ENCODE results near the gene PABPN1L. TPM values are rescaled to one million over a fixed set of nuclear protein-coding genes. Genes with fewer than 3 reads are reported as not detected.

PABPN1L gene
- total RNA-seq, 1 donor from 2014 or later: not detected

DNA sequence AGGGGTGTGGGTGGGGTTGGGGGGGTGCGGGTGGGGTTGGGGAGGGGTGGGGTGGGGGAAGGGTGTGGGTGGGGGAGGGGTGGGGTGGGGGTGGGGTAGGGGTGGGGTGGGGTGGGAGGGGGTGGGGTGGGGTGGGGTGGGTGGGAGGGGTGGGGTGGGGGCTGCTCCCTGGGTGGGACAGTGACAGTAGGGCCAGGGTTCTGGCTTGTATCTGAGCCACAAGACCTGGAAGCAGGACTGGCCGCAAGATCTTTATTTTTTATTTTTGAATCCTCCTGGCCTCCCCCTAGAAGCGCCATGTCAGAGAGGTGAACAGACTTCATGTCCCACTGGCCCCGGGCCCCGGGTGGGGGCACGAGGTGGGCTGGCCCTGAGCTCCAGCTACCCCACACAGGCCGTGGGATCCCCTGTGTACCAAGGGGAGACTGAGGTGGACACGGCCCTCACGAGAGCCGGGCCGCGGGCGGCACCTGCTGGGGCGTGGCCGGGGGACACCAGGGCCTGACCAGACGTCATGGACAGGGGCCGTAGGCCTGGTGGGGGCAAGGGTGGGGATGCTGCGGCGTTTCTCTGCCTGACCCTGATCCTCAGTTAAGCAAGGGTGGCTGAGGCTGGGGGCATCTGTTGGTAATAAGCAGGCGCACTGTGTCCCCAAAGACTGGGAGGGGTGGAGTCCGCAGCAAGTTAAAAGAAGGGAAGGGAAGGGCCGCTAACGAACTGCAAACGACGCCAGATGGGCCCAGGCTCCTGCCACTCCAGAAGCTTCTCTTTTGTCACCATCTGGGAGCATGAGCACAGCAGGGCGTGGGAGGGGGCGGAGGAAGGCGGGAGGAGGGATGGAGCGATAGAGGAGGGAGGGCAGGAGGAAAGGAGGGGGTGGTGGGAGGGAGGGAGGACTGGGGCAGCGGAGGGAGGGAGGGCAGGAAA lies 22.3 kb upstream of the PABPN1L start:
- Histone ChIP-seq H3K79me2 (ENCODE audit: insufficient read depth, low read length) (no peaks in the 10 kb centered on the region), H4K20me1 (ENCODE audit: insufficient read depth, low read length) (no peaks in the 10 kb centered on the region), H3K27ac (ENCODE audit: low read depth, low read length) (no peak overlapping the region), H3K36me3 (ENCODE audit: insufficient read depth, low read length) (no peaks in the 10 kb centered on the region), H3K9ac (ENCODE audit: low read length) (no peak overlapping the region), H3K4me2 (ENCODE audit: low read length) (no peak overlapping the region), H3K4me1 (ENCODE audit: insufficient read depth, low read length) (no peaks in the 10 kb centered on the region), H3K27me3 (ENCODE audit: insufficient read depth, low read length) (no peaks in the 10 kb centered on the region), H2AFZ (ENCODE audit: low read depth, low read length) (no peak overlapping the region), H3K9me3 (ENCODE audit: insufficient read depth, low read depth, low read length) (no peaks in the 10 kb centered on the region), H3K4me3 (ENCODE audit: insufficient read depth, low read depth, low read length) (no peak overlapping the region)
- Mint-ChIP-seq H3K4me1 (ENCODE audit: low read depth, unreplicated experiment) (no peaks in the 10 kb centered on the region), H3K36me3 (ENCODE audit: low read depth, unreplicated experiment) (peaks cover 5% of the 10 kb centered on the region), H3K4me3 (ENCODE audit: unreplicated experiment) (no peak overlapping the region), H3K9me3 (ENCODE audit: unreplicated experiment) (peaks cover 10% of the 10 kb centered on the region), H3K27ac (ENCODE audit: unreplicated experiment) (no peak overlapping the region), H3K27me3 (ENCODE audit: low read depth, unreplicated experiment) (peaks cover 25% of the 10 kb centered on the region)
- DNase-seq (ENCODE audit: low read depth) (no peak), FAIRE-seq (no peak)
- TF ChIP-seq, protein P1, sequence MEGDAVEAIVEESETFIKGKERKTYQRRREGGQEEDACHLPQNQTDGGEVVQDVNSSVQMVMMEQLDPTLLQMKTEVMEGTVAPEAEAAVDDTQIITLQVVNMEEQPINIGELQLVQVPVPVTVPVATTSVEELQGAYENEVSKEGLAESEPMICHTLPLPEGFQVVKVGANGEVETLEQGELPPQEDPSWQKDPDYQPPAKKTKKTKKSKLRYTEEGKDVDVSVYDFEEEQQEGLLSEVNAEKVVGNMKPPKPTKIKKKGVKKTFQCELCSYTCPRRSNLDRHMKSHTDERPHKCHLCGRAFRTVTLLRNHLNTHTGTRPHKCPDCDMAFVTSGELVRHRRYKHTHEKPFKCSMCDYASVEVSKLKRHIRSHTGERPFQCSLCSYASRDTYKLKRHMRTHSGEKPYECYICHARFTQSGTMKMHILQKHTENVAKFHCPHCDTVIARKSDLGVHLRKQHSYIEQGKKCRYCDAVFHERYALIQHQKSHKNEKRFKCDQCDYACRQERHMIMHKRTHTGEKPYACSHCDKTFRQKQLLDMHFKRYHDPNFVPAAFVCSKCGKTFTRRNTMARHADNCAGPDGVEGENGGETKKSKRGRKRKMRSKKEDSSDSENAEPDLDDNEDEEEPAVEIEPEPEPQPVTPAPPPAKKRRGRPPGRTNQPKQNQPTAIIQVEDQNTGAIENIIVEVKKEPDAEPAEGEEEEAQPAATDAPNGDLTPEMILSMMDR (IDR thresholded peaks at IDR 0.05; ENCODE audit: insufficient read depth, low read depth, low read length): no peak
- TF ChIP-seq EZH2 (IDR thresholded peaks at IDR 0.05; ENCODE audit: insufficient read depth, low read length): no peak

DNA sequence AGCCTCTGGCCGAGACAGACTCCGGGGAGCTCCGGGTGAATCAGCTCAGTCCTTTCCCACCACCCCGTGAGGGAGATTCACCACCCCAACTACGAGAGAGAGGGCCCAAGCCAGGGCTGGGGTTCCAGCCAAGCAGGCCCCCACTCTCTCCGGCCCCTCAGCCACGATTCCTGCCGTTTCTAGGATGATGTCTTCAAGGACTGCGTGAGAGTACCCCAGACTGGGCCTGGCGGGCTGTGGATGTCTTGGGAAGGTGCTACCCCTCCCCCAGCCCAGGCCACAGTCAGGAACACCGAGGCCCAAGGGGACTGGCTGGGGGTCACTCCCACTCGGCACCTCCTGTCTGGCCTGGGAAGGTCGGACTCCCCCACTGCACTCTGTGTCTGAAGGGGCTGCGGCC lies 21.6 kb upstream of the PABPN1L start:
- H3K36me3 ChIP-seq (ENCODE audit: insufficient read depth, low read length): no peaks in the 10 kb centered on the region
- peaks cover 25% of the 10 kb centered on the region for H3K27me3 Mint-ChIP-seq (ENCODE audit: low read depth, unreplicated experiment)
- no peaks in the 10 kb centered on the region for H3K4me1 ChIP-seq (ENCODE audit: insufficient read depth, low read length)
- no peak overlapping the region for H2AFZ ChIP-seq (ENCODE audit: low read depth, low read length)
- H3K36me3 Mint-ChIP-seq (ENCODE audit: low read depth, unreplicated experiment): peaks cover 5% of the 10 kb centered on the region
- peaks cover 10% of the 10 kb centered on the region for H3K9me3 Mint-ChIP-seq (ENCODE audit: unreplicated experiment)
- no peaks in the 10 kb centered on the region for H3K79me2 ChIP-seq (ENCODE audit: insufficient read depth, low read length)
- H3K4me2 ChIP-seq (ENCODE audit: low read length): no peak overlapping the region
- H3K4me1 Mint-ChIP-seq (ENCODE audit: low read depth, unreplicated experiment): no peaks in the 10 kb centered on the region
- no peak for FAIRE-seq
- no peak overlapping the region for H3K4me3 ChIP-seq (ENCODE audit: insufficient read depth, low read depth, low read length)
- DNase-seq (ENCODE audit: low read depth): no peak
- no peak overlapping the region for H3K4me3 Mint-ChIP-seq (ENCODE audit: unreplicated experiment)
- H3K9ac ChIP-seq (ENCODE audit: low read length): no peak overlapping the region
- no peak for TF ChIP-seq EZH2 (IDR thresholded peaks at IDR 0.05; ENCODE audit: insufficient read depth, low read length)
- TF ChIP-seq, protein P1 (IDR thresholded peaks at IDR 0.05; ENCODE audit: insufficient read depth, low read depth, low read length): no peak
- H4K20me1 ChIP-seq (ENCODE audit: insufficient read depth, low read length): no peaks in the 10 kb centered on the region
- H3K27ac Mint-ChIP-seq (ENCODE audit: unreplicated experiment): peak overlapping the region; percentile 72
- H3K27ac ChIP-seq (ENCODE audit: low read depth, low read length): no peak overlapping the region
- no peaks in the 10 kb centered on the region for H3K9me3 ChIP-seq (ENCODE audit: insufficient read depth, low read depth, low read length)
- H3K27me3 ChIP-seq (ENCODE audit: insufficient read depth, low read length): no peaks in the 10 kb centered on the region

All from astrocyte (in vitro differentiated cells and primary cell).